SK-N-SH treated with all-trans-retinoic acid at 6 μM for 48 hours (cell line): ENCODE data around the gene KREMEN1.

Experiments used
- ATAC-seq: fragments of 200-7000 bp; cut with Tn5 transposase; 3 replicates; pipeline ENCODE4 v1.9.1; 2020; ENCODE audit warnings: mild to moderate bottlenecking, moderate library complexity
- BACH2 ChIP-seq: fragments of 250-450 bp; sonication (Bioruptor Pico); IDR thresholded peaks from 2 replicates; pipeline ENCODE4 v1.9.0; 2021; ENCODE audit warnings: mild to moderate bottlenecking, borderline replicate concordance
- GLIS3 ChIP-seq: fragments of 250-450 bp; sonication (Bioruptor Pico); IDR thresholded peaks from 2 replicates; pipeline ENCODE4 v1.5.0; 2020; ENCODE audit warnings: mild to moderate bottlenecking, moderate library complexity
- ISL1 ChIP-seq: fragments of 250-450 bp; sonication (Bioruptor Pico); IDR thresholded peaks from 2 replicates; pipeline ENCODE4 v2.1.2; 2022; ENCODE audit warnings: mild to moderate bottlenecking, moderate library complexity
- OSR1 ChIP-seq: fragments of 250-450 bp; sonication (Bioruptor Pico); IDR thresholded peaks from 2 replicates; pipeline ENCODE4 v1.8.0; 2022; ENCODE audit warnings: moderate library complexity, mild to moderate bottlenecking, inconsistent platforms
- PPARA ChIP-seq: fragments of 250-450 bp; sonication (Bioruptor Pico); IDR thresholded peaks from 2 replicates; pipeline ENCODE4 v1.5.0; 2020; ENCODE audit warnings: mild to moderate bottlenecking, borderline replicate concordance
- RARB ChIP-seq: fragments of 250-450 bp; sonication (Bioruptor Pico); IDR thresholded peaks from 2 replicates; pipeline ENCODE4 v1.8.0; 2021; ENCODE audit warnings: mild to moderate bottlenecking, moderate library complexity
- SNAI2 ChIP-seq: fragments of 250-450 bp; sonication (Bioruptor Pico); IDR thresholded peaks from 2 replicates; pipeline ENCODE4 v1.5.0; 2020; ENCODE audit warnings: mild to moderate bottlenecking, moderate library complexity
- TCF4 ChIP-seq: fragments of 250-450 bp; sonication (Bioruptor Pico); IDR thresholded peaks from 2 replicates; pipeline ENCODE4 v1.8.0; 2021; ENCODE audit warnings: mild to moderate bottlenecking, moderate library complexity, borderline replicate concordance
- TOX ChIP-seq: fragments of 250-450 bp; sonication (Bioruptor Pico); IDR thresholded peaks from 2 replicates; pipeline ENCODE4 v1.8.0; 2021; ENCODE audit warnings: mild to moderate bottlenecking, moderate library complexity, borderline replicate concordance
- ZFP30 ChIP-seq: fragments of 450-650 bp; formaldehyde crosslinking; IDR thresholded peaks from 2 replicates; pipeline ENCODE4 v1.5.0; 2022; ENCODE audit warnings: mild to moderate bottlenecking, moderate library complexity
- ZNF565 ChIP-seq: fragments of 450-650 bp; formaldehyde crosslinking; conservative IDR thresholded peaks from 2 replicates; pipeline ENCODE4 v1.5.0; 2020; ENCODE audit warnings: low read depth, mild to moderate bottlenecking, moderate library complexity
- TF ChIP-seq, protein P1 (sequence below): fragments of 250-450 bp; sonication (Bioruptor Pico); IDR thresholded peaks from 2 replicates; pipeline ENCODE4 v1.5.1; 2021; ENCODE audit warnings: mild to moderate bottlenecking, moderate library complexity
- TF ChIP-seq, protein P2 (sequence below): fragments of 250-450 bp; sonication (Bioruptor Pico); IDR thresholded peaks from 2 replicates; pipeline ENCODE4 v1.5.0; 2020; ENCODE audit warnings: mild to moderate bottlenecking, moderate library complexity
- TF ChIP-seq, protein P3 (sequence below): fragments of 250-450 bp; sonication (Bioruptor Pico); IDR thresholded peaks from 2 replicates; pipeline ENCODE4 v1.8.0; 2020; ENCODE audit warnings: mild to moderate bottlenecking, moderate library complexity, borderline replicate concordance
- TF ChIP-seq, protein P4 (sequence below): fragments of 250-450 bp; sonication (Bioruptor Pico); IDR thresholded peaks from 2 replicates; pipeline ENCODE4 v1.5.1; 2020; ENCODE audit warnings: low read depth, mild to moderate bottlenecking, moderate library complexity
- TF ChIP-seq, protein P5 (sequence below): fragments of 250-450 bp; sonication (Bioruptor Pico); IDR thresholded peaks from 2 replicates; pipeline ENCODE4 v1.8.0; 2021; ENCODE audit warnings: low read depth, mild to moderate bottlenecking, moderate library complexity, borderline replicate concordance

Gene KREMEN1

DNA sequence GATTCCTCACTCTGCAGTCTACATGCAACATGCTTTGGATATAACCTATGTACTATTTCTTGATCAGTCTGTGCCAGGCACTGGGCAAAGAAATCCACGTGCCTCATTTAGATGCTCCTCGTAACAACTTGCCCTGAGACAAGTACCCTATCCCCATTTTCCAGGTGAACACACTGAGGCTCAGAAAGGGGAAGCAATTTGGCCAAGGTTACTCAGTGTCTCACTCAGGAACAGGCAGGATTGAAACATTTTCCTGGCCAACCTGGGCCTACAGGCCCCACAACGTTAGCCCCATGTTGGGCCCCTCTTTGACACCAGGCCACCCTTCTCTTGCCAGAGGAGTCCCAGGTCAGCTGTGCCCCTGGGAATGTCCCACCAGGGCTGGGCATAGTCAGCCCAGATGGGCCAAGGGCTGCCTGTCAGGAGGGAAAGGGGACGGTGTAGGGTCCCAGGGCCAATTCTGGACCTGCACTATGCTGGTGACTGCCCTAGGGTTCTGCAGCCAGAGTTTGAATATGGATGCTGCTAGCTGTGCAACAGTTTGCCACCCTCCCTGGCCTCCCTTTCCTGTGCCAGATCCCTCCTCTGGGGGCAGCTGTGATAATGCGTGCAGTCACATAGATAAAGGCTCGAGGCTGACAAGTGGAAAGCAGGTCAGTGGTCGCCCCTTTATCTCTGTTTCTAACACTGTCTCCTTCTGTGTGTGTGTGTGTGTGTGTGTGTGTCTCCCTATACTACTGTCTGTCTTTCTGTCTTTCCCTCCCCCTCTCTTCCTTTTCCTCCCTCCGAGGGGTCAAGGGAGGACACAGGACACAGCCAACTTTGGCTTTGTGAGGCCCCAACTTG, 122.5 kb downstream of the KREMEN1 start:
- ATAC-seq = no peak; the same call in 2 of the 3 replicates
- TF ChIP-seq, protein P1, sequence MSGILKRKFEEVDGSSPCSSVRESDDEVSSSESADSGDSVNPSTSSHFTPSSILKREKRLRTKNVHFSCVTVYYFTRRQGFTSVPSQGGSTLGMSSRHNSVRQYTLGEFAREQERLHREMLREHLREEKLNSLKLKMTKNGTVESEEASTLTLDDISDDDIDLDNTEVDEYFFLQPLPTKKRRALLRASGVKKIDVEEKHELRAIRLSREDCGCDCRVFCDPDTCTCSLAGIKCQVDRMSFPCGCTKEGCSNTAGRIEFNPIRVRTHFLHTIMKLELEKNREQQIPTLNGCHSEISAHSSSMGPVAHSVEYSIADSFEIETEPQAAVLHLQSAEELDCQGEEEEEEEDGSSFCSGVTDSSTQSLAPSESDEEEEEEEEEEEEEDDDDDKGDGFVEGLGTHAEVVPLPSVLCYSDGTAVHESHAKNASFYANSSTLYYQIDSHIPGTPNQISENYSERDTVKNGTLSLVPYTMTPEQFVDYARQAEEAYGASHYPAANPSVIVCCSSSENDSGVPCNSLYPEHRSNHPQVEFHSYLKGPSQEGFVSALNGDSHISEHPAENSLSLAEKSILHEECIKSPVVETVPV (CRISPR knock-in tag) = no peak
- TF ChIP-seq ISL1 (CRISPR knock-in tag) = no peak
- TF ChIP-seq ZNF565 (CRISPR knock-in tag) = no peak
- no peak for TF ChIP-seq TOX (CRISPR knock-in tag)
- no peak for TF ChIP-seq RARB
- TF ChIP-seq PPARA = no peak
- TF ChIP-seq, protein P2, sequence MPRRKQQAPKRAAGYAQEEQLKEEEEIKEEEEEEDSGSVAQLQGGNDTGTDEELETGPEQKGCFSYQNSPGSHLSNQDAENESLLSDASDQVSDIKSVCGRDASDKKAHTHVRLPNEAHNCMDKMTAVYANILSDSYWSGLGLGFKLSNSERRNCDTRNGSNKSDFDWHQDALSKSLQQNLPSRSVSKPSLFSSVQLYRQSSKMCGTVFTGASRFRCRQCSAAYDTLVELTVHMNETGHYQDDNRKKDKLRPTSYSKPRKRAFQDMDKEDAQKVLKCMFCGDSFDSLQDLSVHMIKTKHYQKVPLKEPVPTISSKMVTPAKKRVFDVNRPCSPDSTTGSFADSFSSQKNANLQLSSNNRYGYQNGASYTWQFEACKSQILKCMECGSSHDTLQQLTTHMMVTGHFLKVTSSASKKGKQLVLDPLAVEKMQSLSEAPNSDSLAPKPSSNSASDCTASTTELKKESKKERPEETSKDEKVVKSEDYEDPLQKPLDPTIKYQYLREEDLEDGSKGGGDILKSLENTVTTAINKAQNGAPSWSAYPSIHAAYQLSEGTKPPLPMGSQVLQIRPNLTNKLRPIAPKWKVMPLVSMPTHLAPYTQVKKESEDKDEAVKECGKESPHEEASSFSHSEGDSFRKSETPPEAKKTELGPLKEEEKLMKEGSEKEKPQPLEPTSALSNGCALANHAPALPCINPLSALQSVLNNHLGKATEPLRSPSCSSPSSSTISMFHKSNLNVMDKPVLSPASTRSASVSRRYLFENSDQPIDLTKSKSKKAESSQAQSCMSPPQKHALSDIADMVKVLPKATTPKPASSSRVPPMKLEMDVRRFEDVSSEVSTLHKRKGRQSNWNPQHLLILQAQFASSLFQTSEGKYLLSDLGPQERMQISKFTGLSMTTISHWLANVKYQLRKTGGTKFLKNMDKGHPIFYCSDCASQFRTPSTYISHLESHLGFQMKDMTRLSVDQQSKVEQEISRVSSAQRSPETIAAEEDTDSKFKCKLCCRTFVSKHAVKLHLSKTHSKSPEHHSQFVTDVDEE = no peak
- TF ChIP-seq, protein P3, sequence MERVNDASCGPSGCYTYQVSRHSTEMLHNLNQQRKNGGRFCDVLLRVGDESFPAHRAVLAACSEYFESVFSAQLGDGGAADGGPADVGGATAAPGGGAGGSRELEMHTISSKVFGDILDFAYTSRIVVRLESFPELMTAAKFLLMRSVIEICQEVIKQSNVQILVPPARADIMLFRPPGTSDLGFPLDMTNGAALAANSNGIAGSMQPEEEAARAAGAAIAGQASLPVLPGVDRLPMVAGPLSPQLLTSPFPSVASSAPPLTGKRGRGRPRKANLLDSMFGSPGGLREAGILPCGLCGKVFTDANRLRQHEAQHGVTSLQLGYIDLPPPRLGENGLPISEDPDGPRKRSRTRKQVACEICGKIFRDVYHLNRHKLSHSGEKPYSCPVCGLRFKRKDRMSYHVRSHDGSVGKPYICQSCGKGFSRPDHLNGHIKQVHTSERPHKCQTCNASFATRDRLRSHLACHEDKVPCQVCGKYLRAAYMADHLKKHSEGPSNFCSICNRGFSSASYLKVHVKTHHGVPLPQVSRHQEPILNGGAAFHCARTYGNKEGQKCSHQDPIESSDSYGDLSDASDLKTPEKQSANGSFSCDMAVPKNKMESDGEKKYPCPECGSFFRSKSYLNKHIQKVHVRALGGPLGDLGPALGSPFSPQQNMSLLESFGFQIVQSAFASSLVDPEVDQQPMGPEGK = no peak
- no peak for TF ChIP-seq BACH2 (CRISPR knock-in tag)

DNA sequence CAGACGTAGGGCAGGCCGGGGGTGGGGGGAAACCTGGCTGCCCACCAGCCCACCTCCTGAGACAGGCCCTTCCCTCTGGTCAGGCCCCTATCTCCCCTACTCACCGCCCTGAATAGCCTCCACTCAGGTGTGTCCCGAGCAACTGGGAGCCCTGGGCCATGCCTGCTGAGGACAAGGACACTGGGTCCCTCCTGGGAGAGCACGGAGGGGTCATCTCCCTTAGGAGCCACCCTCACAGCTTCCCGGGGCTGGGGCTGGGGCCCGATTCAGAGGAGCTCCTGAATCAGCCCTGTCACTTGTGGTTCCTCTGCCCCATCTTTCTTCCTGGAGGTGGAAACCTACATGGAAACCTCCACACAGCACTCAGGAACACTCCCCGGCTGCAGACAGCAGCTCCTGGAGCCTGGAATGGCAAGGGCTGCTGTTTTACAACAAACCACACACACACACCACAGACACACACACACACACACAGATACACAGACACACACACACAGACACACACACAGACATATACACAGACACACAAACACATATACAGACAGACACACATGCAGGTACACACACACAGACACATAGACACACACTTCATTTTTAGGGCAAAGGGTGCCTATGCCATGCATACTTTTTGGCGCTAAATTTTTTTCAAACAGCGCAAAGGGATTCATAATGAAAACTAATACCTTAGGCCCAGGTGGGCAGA, 123.3 kb downstream of the KREMEN1 start:
- no peak for ATAC-seq
- TF ChIP-seq BACH2 (CRISPR knock-in tag) = no peak
- no peak for TF ChIP-seq ZFP30 (CRISPR knock-in tag)

DNA sequence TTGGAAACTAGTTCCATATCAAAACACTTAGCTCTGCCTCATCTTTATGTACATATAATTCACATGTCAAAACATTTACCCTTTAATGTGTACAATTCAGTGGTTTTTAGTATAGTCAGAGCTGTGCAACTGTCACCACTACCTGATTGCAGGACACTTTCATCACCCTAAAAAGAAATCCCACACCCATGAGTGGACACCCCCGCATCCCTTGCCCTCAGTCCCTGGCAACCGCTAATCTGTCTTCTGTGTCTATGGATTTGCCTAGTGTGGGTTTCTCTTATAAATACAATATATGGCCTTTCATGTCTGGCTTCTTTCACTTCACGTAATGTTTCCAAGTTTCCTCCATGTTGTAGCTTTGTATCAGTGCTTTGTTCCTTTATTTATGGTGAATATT, 124.3 kb downstream of the KREMEN1 start:
- TF ChIP-seq, protein P2 = no peak
- TF ChIP-seq TCF4 (no peak), ZNF565 (CRISPR knock-in tag) (no peak), OSR1 (CRISPR knock-in tag) (no peak), SNAI2 (no peak), GLIS3 (CRISPR knock-in tag) (no peak)
- TF ChIP-seq, protein P4, sequence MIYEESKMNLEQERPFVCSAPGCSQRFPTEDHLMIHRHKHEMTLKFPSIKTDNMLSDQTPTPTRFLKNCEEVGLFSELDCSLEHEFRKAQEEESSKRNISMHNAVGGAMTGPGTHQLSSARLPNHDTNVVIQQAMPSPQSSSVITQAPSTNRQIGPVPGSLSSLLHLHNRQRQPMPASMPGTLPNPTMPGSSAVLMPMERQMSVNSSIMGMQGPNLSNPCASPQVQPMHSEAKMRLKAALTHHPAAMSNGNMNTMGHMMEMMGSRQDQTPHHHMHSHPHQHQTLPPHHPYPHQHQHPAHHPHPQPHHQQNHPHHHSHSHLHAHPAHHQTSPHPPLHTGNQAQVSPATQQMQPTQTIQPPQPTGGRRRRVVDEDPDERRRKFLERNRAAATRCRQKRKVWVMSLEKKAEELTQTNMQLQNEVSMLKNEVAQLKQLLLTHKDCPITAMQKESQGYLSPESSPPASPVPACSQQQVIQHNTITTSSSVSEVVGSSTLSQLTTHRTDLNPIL = no peak
- TF ChIP-seq, protein P1 (CRISPR knock-in tag) = no peak
- TF ChIP-seq, protein P5, sequence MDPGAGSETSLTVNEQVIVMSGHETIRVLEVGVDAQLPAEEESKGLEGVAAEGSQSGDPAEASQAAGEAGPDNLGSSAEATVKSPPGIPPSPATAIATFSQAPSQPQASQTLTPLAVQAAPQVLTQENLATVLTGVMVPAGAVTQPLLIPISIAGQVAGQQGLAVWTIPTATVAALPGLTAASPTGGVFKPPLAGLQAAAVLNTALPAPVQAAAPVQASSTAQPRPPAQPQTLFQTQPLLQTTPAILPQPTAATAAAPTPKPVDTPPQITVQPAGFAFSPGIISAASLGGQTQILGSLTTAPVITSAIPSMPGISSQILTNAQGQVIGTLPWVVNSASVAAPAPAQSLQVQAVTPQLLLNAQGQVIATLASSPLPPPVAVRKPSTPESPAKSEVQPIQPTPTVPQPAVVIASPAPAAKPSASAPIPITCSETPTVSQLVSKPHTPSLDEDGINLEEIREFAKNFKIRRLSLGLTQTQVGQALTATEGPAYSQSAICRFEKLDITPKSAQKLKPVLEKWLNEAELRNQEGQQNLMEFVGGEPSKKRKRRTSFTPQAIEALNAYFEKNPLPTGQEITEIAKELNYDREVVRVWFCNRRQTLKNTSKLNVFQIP = no peak
- TF ChIP-seq, protein P3 = no peak
- no peak for ATAC-seq
